IMR-90 (cell line): Measurements from ENCODE around the gene TRAF6. TPM values are rescaled to one million over a fixed set of nuclear protein-coding genes. Genes with fewer than 3 reads are reported as not detected.
A peak's percentile ranks its signal among the peaks of the same experiment; 100 is the strongest.

Source experiments
- ATAC-seq: fragments of 200-7000 bp; cut with Tn5 transposase; 2 replicates; pipeline ENCODE4 v1.9.1; 2020; ENCODE audit warnings: low read depth, mild to moderate bottlenecking, moderate library complexity
- BruUV-seq: library from RNA; stranded (reverse); fragments of 400-500 nt; replicated peaks from 2 replicates; lab custom pipeline; 2021; lab: Mats Ljungman, UMichigan
- CTCF ChIA-PET: fragments of 300-600 bp; formaldehyde crosslinking; extraction: SDS; loops from one replicate; lab custom pipeline; 2021; ENCODE audit warnings: antibody characterized with exemption; lab: Yijun Ruan, JAX
- POLR2A ChIA-PET: fragments of 300-600 bp; sonication (Branson Sonifier 250); formaldehyde crosslinking; loops from one replicate; lab custom pipeline; 2022; ENCODE audit warnings: antibody characterized with exemption; ENCODE audit not compliant: unreplicated experiment; lab: Charles Lee
- DNase-seq: peaks from one replicate; pipeline ENCODE4 v3.0.0; 2013
- H2AFZ ChIP-seq: replicated peaks from 2 replicates; pipeline ENCODE3; 2013; ENCODE audit warnings: low read length, mild to moderate bottlenecking; ENCODE audit not compliant: poor library complexity
- H2AK5ac ChIP-seq: 2 replicates; pipeline ENCODE4 v1.6.1; 2013; ENCODE audit warnings: low read depth, low read length, inconsistent platforms
- H2AK9ac ChIP-seq: replicated peaks from 2 replicates; pipeline ENCODE3; 2013; ENCODE audit warnings: mild to moderate bottlenecking, low read depth, low read length, moderate library complexity; ENCODE audit not compliant: poor library complexity
- H2BK120ac ChIP-seq: 2 replicates; pipeline ENCODE4 v1.6.1; 2013; ENCODE audit warnings: low read depth, low read length, inconsistent platforms
- H2BK15ac ChIP-seq: 3 replicates; pipeline ENCODE4 v1.6.1; 2013; ENCODE audit warnings: low read depth, low read length, inconsistent platforms
- H2BK20ac ChIP-seq: 2 replicates; pipeline ENCODE4 v1.6.1; 2013; ENCODE audit warnings: low read depth, mild to moderate bottlenecking, inconsistent platforms, low read length, moderate library complexity
- H2BK5ac ChIP-seq: 2 replicates; pipeline ENCODE4 v1.6.1; 2013; ENCODE audit warnings: mild to moderate bottlenecking, low read depth, low read length, inconsistent platforms; ENCODE audit not compliant: poor library complexity, severe bottlenecking
- H3K14ac ChIP-seq: replicated peaks from 2 replicates; pipeline ENCODE4 v1.6.1; 2013; ENCODE audit warnings: low read depth, low read length, inconsistent platforms
- H3K18ac ChIP-seq: 2 replicates; pipeline ENCODE4 v1.6.1; 2013; ENCODE audit warnings: low read depth, low read length, control low read depth
- H3K23ac ChIP-seq: 2 replicates; pipeline ENCODE4 v1.6.1; 2013; ENCODE audit warnings: low read depth, low read length, inconsistent platforms
- H3K27ac ChIP-seq: 2 replicates; pipeline ENCODE4 v1.5.1; 2013; ENCODE audit warnings: mild to moderate bottlenecking, control low read depth, low read length; ENCODE audit not compliant: insufficient read depth
- H3K27me3 ChIP-seq: 2 replicates; pipeline ENCODE4 v1.6.1; 2013; ENCODE audit warnings: low read length; ENCODE audit not compliant: control insufficient read depth, insufficient read depth
- H3K36me3 ChIP-seq: 2 replicates; pipeline ENCODE4 v1.6.1; 2013; ENCODE audit warnings: low read length, mixed read lengths; ENCODE audit not compliant: control insufficient read depth, insufficient read depth
- H3K4ac ChIP-seq: 2 replicates; pipeline ENCODE4 v1.6.1; 2013; ENCODE audit warnings: low read depth, low read length, inconsistent platforms
- H3K4me1 ChIP-seq: 2 replicates; pipeline ENCODE4 v1.6.1; 2013; ENCODE audit warnings: low read length, mixed read lengths; ENCODE audit not compliant: control insufficient read depth, insufficient read depth
- H3K4me2 ChIP-seq: 2 replicates; pipeline ENCODE4 v1.6.1; 2013; ENCODE audit warnings: low read depth, mild to moderate bottlenecking, control low read depth, low read length, moderate library complexity
- H3K4me3 ChIP-seq: 2 replicates; pipeline ENCODE4 v1.5.1; 2013; ENCODE audit warnings: low read depth, mild to moderate bottlenecking, control low read depth, low read length, moderate library complexity; ENCODE audit not compliant: insufficient read depth
- H3K56ac ChIP-seq: 2 replicates; pipeline ENCODE4 v1.6.1; 2013; ENCODE audit warnings: low read length, inconsistent platforms; ENCODE audit not compliant: insufficient read depth; ENCODE audit errors: extremely low read depth
- H3K79me1 ChIP-seq, 2 experiments: 2 replicates each; pipeline ENCODE4 v1.6.1; 2013; ENCODE audit warnings: low read length in 2 of 2, inconsistent platforms in 1 of 2, low read depth in 1 of 2
- H3K9ac ChIP-seq: 2 replicates; pipeline ENCODE4 v1.6.1; 2013; ENCODE audit warnings: low read depth, low read length, control low read depth
- H3K9me1 ChIP-seq: 2 replicates; pipeline ENCODE4 v1.6.1; 2013; ENCODE audit warnings: low read length, inconsistent platforms; ENCODE audit not compliant: insufficient read depth
- H3K9me3 ChIP-seq: 2 replicates; pipeline ENCODE4 v1.6.1; 2013; ENCODE audit warnings: low read length; ENCODE audit not compliant: control insufficient read depth, insufficient read depth
- H4K20me1 ChIP-seq: 2 replicates; pipeline ENCODE4 v1.6.1; 2013; ENCODE audit warnings: low read length, inconsistent platforms; ENCODE audit not compliant: insufficient read depth
- H4K5ac ChIP-seq: 2 replicates; pipeline ENCODE4 v1.6.1; 2013; ENCODE audit warnings: mild to moderate bottlenecking, low read depth, low read length, control low read depth
- H4K8ac ChIP-seq, 2 experiments: 2 replicates each; pipeline ENCODE4 v1.6.1; 2013; ENCODE audit warnings: low read depth in 2 of 2, low read length in 2 of 2, control low read depth in 1 of 2, inconsistent platforms in 1 of 2
- H4K91ac ChIP-seq: 2 replicates; pipeline ENCODE4 v1.6.1; 2013; ENCODE audit warnings: low read depth, low read length, inconsistent platforms; ENCODE audit not compliant: insufficient read depth
- BHLHE40 ChIP-seq: fragments of 150-350 bp; IDR thresholded peaks from 2 replicates; pipeline ENCODE4 v1.6.1; 2016; ENCODE audit warnings: mild to moderate bottlenecking, low read depth, low read length
- CHD1 ChIP-seq: IDR thresholded peaks from 2 replicates; pipeline ENCODE4 v1.6.1; 2012; ENCODE audit warnings: low read depth, low read length, improper control_type of control experiment
- FOS ChIP-seq: fragments of 150-350 bp; IDR thresholded peaks from 2 replicates; pipeline ENCODE4 v1.6.1; 2016; ENCODE audit warnings: low read depth, low read length
- MAZ ChIP-seq: IDR thresholded peaks from 2 replicates; pipeline ENCODE4 v1.6.1; 2012; ENCODE audit warnings: low read depth, mild to moderate bottlenecking, low read length, improper control_type of control experiment, moderate library complexity, borderline replicate concordance
- MXI1 ChIP-seq: IDR thresholded peaks from 2 replicates; pipeline ENCODE4 v1.6.1; 2012; ENCODE audit warnings: low read depth, mild to moderate bottlenecking, low read length, moderate library complexity, borderline replicate concordance
- NFE2L2 ChIP-seq: fragments of 150-350 bp; IDR thresholded peaks from 2 replicates; pipeline ENCODE4 v1.6.1; 2016; ENCODE audit warnings: low read depth, mild to moderate bottlenecking, low read length
- POLR2A ChIP-seq: IDR thresholded peaks from 2 replicates; pipeline ENCODE4 v1.6.1; 2012; ENCODE audit warnings: mild to moderate bottlenecking, low read depth, low read length
- RAD21 ChIP-seq: IDR thresholded peaks from 2 replicates; pipeline ENCODE4 v1.6.1; 2012; ENCODE audit warnings: low read length, improper control_type of control experiment
- RCOR1 ChIP-seq: IDR thresholded peaks from 2 replicates; pipeline ENCODE4 v1.6.1; 2012; ENCODE audit warnings: mild to moderate bottlenecking, low read length, improper control_type of control experiment; ENCODE audit not compliant: insufficient replicate concordance
- RFX5 ChIP-seq: IDR thresholded peaks from 2 replicates; pipeline ENCODE4 v1.8.0; 2012; ENCODE audit warnings: low read depth, mild to moderate bottlenecking, low read length, moderate library complexity
- SMC3 ChIP-seq: fragments of 150-350 bp; IDR thresholded peaks from 2 replicates; pipeline ENCODE4 v1.6.1; 2016; ENCODE audit warnings: low read depth, mild to moderate bottlenecking, antibody characterized with exemption, low read length, moderate library complexity
- WGBS, 2 experiments: methylation state at CpG; one replicate each; pipeline versions ENCODE4 v1.1.5 to v1.1.7; 2013; ENCODE audit warnings: missing lambda C conversion rate in 2 of 2; ENCODE audit not compliant: insufficient read length in 1 of 2; ENCODE audit errors: extremely low coverage in 2 of 2; 5-methylcytosine and 5-hydroxymethylcytosine counted together
- dilution Hi-C: fragments of 300-500 bp; cut with HindIII; formaldehyde crosslinking; loops from one replicate; pipeline ENCODE4 v1.14.3; 2018; ENCODE audit warnings: low sequenced_read_pairs; ENCODE audit not compliant: unreplicated experiment
- in situ Hi-C: fragments of 300-500 bp; cut with MboI; formaldehyde crosslinking; loops from 3 replicates; pipeline ENCODE4 v1.14.3; 2019; ENCODE audit warnings: low sequenced_read_pairs, inconsistent platforms, mixed read lengths
- intact Hi-C: fragments of 100-400 bp; cut with micrococcal nuclease; formaldehyde crosslinking; loops from 2 replicates; pipeline ENCODE4 v1.10.0; 2022
- polyA plus RNA-seq, 3 experiments: library from polyadenylated mRNA; depleted of rRNA; stranded (reverse); fragments of >200 nt; gene quantifications; 2 replicates each; pipeline ENCODE4 v1.2.3, GENCODE V29; 2012; ENCODE audit warnings: low replicate concordance in 1 of 3
- total RNA-seq: library from RNA; depleted of rRNA; stranded (reverse); fragments of >200 nt; gene quantifications from 2 replicates; pipeline ENCODE4 v1.2.3, GENCODE V29; 2012
- TF ChIP-seq, protein P1 (sequence below): fragments of 150-350 bp; IDR thresholded peaks from 2 replicates; pipeline ENCODE4 v1.6.1; 2017; ENCODE audit warnings: mild to moderate bottlenecking, antibody characterized with exemption, low read length, low read depth
- TF ChIP-seq, protein P2 (sequence below): conservative IDR thresholded peaks from 2 replicates; pipeline ENCODE4 v1.5.1; 2012; ENCODE audit warnings: mild to moderate bottlenecking, low read depth, low read length, improper control_type of control experiment
- TF ChIP-seq, protein P3 (sequence below): fragments of 150-350 bp; IDR thresholded peaks from 2 replicates; pipeline ENCODE4 v1.6.1; 2016; ENCODE audit warnings: low read depth, mild to moderate bottlenecking, low read length, moderate library complexity, borderline replicate concordance

The TRAF6 gene
- total and polyA plus RNA-seq, 2 of the 4 experiments (the other 2 are of a cell fraction): 6.0 to 17.6 TPM

DNA sequence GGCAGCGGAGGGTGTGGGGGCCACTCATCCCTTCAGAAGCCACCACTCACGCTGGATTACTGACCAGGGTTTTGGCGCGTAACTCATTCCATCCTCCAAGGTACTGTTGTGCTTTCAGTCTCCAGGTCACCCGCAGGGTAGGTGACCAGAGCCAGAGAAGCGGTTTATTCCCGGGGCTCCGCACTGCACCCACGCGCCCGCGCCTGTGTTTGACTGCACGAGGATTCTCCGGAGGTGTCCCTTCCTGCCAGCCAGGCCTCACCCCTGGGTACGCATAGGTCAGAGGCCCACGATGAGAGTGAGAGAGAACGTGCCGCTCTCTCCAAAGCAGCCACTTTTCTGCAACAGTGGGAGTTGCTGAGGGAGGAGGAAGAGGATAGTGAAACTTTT lies 55.5 kb downstream of the TRAF6 start:
- H3K23ac ChIP-seq: 0 out of 2 replicates have a peak overlapping the region, but pooled peaks have one; percentile 86
- H4K20me1 ChIP-seq: no peaks in the 10 kb centered on the region
- ChIA-PET POLR2A (no interaction called here), CTCF (interaction anchor here (2.5 kb wide), 1 partner anchor 24 kb away, joined by 10 read pairs; no protein-coding TSS in a partner anchor)
- BruUV-seq: no TSS peak
- peak overlapping the region; percentile 99 for H4K91ac ChIP-seq
- intact Hi-C loops (no loop called here), dilution Hi-C loops (no loop called here), in situ Hi-C loops (loop anchor here (25.0 kb wide), 1 partner anchor 842 kb away; the partner anchor contains the start of gene FJX1)
- peak overlapping the region; percentile 97 for H2AK5ac ChIP-seq
- peak overlapping the region; percentile 53 for H4K5ac ChIP-seq
- H3K56ac ChIP-seq: 0 out of 2 replicates have a peak overlapping the region, but pooled peaks have one; percentile 97
- no peak for TF ChIP-seq BHLHE40
- no peak for TF ChIP-seq MAZ
- TF ChIP-seq, protein P1, sequence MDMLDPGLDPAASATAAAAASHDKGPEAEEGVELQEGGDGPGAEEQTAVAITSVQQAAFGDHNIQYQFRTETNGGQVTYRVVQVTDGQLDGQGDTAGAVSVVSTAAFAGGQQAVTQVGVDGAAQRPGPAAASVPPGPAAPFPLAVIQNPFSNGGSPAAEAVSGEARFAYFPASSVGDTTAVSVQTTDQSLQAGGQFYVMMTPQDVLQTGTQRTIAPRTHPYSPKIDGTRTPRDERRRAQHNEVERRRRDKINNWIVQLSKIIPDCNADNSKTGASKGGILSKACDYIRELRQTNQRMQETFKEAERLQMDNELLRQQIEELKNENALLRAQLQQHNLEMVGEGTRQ: no peak
- TF ChIP-seq POLR2A: no peak
- no peak for TF ChIP-seq RAD21
- TF ChIP-seq CHD1: no peak
- TF ChIP-seq RFX5: no peak
- no peak for TF ChIP-seq FOS
- no peak for TF ChIP-seq MXI1
- TF ChIP-seq, protein P2, sequence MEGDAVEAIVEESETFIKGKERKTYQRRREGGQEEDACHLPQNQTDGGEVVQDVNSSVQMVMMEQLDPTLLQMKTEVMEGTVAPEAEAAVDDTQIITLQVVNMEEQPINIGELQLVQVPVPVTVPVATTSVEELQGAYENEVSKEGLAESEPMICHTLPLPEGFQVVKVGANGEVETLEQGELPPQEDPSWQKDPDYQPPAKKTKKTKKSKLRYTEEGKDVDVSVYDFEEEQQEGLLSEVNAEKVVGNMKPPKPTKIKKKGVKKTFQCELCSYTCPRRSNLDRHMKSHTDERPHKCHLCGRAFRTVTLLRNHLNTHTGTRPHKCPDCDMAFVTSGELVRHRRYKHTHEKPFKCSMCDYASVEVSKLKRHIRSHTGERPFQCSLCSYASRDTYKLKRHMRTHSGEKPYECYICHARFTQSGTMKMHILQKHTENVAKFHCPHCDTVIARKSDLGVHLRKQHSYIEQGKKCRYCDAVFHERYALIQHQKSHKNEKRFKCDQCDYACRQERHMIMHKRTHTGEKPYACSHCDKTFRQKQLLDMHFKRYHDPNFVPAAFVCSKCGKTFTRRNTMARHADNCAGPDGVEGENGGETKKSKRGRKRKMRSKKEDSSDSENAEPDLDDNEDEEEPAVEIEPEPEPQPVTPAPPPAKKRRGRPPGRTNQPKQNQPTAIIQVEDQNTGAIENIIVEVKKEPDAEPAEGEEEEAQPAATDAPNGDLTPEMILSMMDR: no peak
- TF ChIP-seq RCOR1: no peak
- no peak for TF ChIP-seq SMC3
- TF ChIP-seq, protein P3, sequence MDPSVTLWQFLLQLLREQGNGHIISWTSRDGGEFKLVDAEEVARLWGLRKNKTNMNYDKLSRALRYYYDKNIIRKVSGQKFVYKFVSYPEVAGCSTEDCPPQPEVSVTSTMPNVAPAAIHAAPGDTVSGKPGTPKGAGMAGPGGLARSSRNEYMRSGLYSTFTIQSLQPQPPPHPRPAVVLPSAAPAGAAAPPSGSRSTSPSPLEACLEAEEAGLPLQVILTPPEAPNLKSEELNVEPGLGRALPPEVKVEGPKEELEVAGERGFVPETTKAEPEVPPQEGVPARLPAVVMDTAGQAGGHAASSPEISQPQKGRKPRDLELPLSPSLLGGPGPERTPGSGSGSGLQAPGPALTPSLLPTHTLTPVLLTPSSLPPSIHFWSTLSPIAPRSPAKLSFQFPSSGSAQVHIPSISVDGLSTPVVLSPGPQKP: no peak
- TF ChIP-seq NFE2L2: no peak
- no peaks in the 10 kb centered on the region for H3K9me3 ChIP-seq
- H3K4me2 ChIP-seq: no peak overlapping the region
- DNase-seq (no peak), ATAC-seq (no peak)
- H3K27me3 ChIP-seq: no peaks in the 10 kb centered on the region
- H2BK5ac ChIP-seq: peak overlapping the region; percentile 96
- H3K9me1 ChIP-seq: peaks cover 38% of the 10 kb centered on the region
- H2BK15ac ChIP-seq: peak overlapping the region; percentile 91; the same call in 2 of the 3 replicates
- H3K36me3 ChIP-seq: no peaks in the 10 kb centered on the region
- peaks cover 39% of the 10 kb centered on the region for H3K4me1 ChIP-seq
- peak overlapping the region; percentile 95 for H2BK20ac ChIP-seq
- peak overlapping the region; percentile 98 for H3K4ac ChIP-seq
- no peak overlapping the region for H3K9ac ChIP-seq
- peak overlapping the region; percentile 95 for H2AFZ ChIP-seq
- peak overlapping the region; percentile 86 for H3K18ac ChIP-seq
- WGBS, 2 experiments: 100% methylated on average over 1 of the region's 18 CpGs; no CpG with 5 or more reads in 1 of the 2 experiments
- no peak overlapping the region for H3K27ac ChIP-seq
- peaks cover 0 to 9% of the 10 kb centered on the region in 2 experiments; a peak in 1 of 4 replicates for H3K79me1 ChIP-seq
- peak overlapping the region; percentile 96 for H3K14ac ChIP-seq
- H2BK120ac ChIP-seq: peak overlapping the region; percentile 97
- H3K4me3 ChIP-seq: no peak overlapping the region
- peak overlapping the region; percentile 92 to 93; a peak in 3 of 4 replicates for H4K8ac ChIP-seq
- peak overlapping the region; percentile 38 for H2AK9ac ChIP-seq
